HG03460 (cell line): ENCODE measurements around the gene PLA2G12B.
"Not testable (repeated sequence)": the region's sequence is repeated elsewhere in the genome, so short reads cannot be mapped to it uniquely, and the experiment has no call there.

Experiments used
- ATAC-seq: cut with Tn5 transposase; IDR thresholded peaks from one replicate; pipeline ENCODE4 v1.9.1; 2021; ENCODE audit not compliant: unreplicated experiment

The PLA2G12B gene

GRCh38 chr10:72954596-72955554 is at the start of gene PLA2G12B:
Gene PLA2G12B, minus strand, starts transcription at chr10:72954806. Its CDS starts 121 bp downstream, at chr10:72954685.
- ATAC-seq = no peak

- no peak for ATAC-seq
Measured at GRCh38 chr10:73003822-73004221, 49.2 kb upstream of the PLA2G12B start.

GRCh38 chr10:73000973-73001372 is 46.4 kb upstream of the PLA2G12B start:
- ATAC-seq = no peak

GRCh38 chr10:72997099-72997498 is 42.5 kb upstream of the PLA2G12B start:
- ATAC-seq = no peak

- ATAC-seq = not testable (repeated sequence)
Measured at GRCh38 chr10:72995459-72995858, 40.9 kb upstream of the PLA2G12B start.

GRCh38 chr10:72989771-72990170 is 35.2 kb upstream of the PLA2G12B start:
- ATAC-seq = not testable (repeated sequence)

GRCh38 chr10:72984618-72985017 is 30.0 kb upstream of the PLA2G12B start:
- ATAC-seq = not testable (repeated sequence)

- ATAC-seq = no peak
Measured at GRCh38 chr10:72981882-72982529, 27.4 kb upstream of the PLA2G12B start.

- no peak for ATAC-seq
Measured at GRCh38 chr10:72981028-72981881, 26.6 kb upstream of the PLA2G12B start.

GRCh38 chr10:72980348-72980747 is 25.7 kb upstream of the PLA2G12B start:
- ATAC-seq = no peak

- ATAC-seq = no peak
Measured at GRCh38 chr10:72979709-72980108, 25.1 kb upstream of the PLA2G12B start.

- no peak for ATAC-seq
Measured at GRCh38 chr10:72976886-72977285, 22.3 kb upstream of the PLA2G12B start.

GRCh38 chr10:72956001-72956400 is 1.4 kb upstream of the PLA2G12B start:
- ATAC-seq = no peak

- ATAC-seq = no peak
Measured at GRCh38 chr10:72954230-72954595, 393 bp downstream of the PLA2G12B start.

- no peak for ATAC-seq
Measured at GRCh38 chr10:72953687-72954086, 919 bp downstream of the PLA2G12B start.

GRCh38 chr10:72952642-72953158 is 1.9 kb downstream of the PLA2G12B start:
- no peak for ATAC-seq

GRCh38 chr10:72952189-72952588 is 2.4 kb downstream of the PLA2G12B start:
- ATAC-seq = no peak

GRCh38 chr10:72951760-72952159 is 2.8 kb downstream of the PLA2G12B start:
- ATAC-seq = no peak

GRCh38 chr10:72948762-72949161 is 5.8 kb downstream of the PLA2G12B start:
- ATAC-seq = no peak

- ATAC-seq = no peak
Measured at GRCh38 chr10:72946963-72947362, 7.6 kb downstream of the PLA2G12B start.
